AG09309 (cell line): ENCODE results near the gene RAPGEF1.

Experiments used
- DNase-seq: peaks from one replicate; pipeline ENCODE4 v3.0.0-alpha.2; 2010; ENCODE audit warnings: low read depth
- H3K4me3 ChIP-seq: 2 replicates; pipeline ENCODE4 v1.5.1; 2011; ENCODE audit warnings: mild to moderate bottlenecking, low read depth, low read length, moderate library complexity; ENCODE audit not compliant: control insufficient read depth
- CTCF ChIP-seq: IDR thresholded peaks from 2 replicates; pipeline ENCODE4 v1.5.1; 2011; ENCODE audit warnings: mild to moderate bottlenecking, low read depth, low read length, inconsistent platforms; ENCODE audit not compliant: insufficient read depth, control insufficient read depth; ENCODE audit errors: missing control alignments

RAPGEF1 gene

GRCh38 chr9:131624636-131625507, 115.0 kb downstream of the RAPGEF1 start:
- DNase-seq: no peak
- no peak for TF ChIP-seq CTCF
- no peak overlapping the region for H3K4me3 ChIP-seq

GRCh38 chr9:131623655-131624330, 116.1 kb downstream of the RAPGEF1 start:
- H3K4me3 ChIP-seq: no peak overlapping the region
- DNase-seq: no peak
- TF ChIP-seq CTCF: no peak

GRCh38 chr9:131622523-131622922, 117.4 kb downstream of the RAPGEF1 start:
- H3K4me3 ChIP-seq: no peak overlapping the region
- no peak for DNase-seq
- no peak for TF ChIP-seq CTCF

GRCh38 chr9:131621551-131622358, 118.1 kb downstream of the RAPGEF1 start:
- no peak overlapping the region for H3K4me3 ChIP-seq
- no peak for TF ChIP-seq CTCF
- no peak for DNase-seq

GRCh38 chr9:131620764-131621520, 118.9 kb downstream of the RAPGEF1 start:
- no peak for TF ChIP-seq CTCF
- DNase-seq: no peak
- no peak overlapping the region for H3K4me3 ChIP-seq

- DNase-seq: no peak
- no peak overlapping the region for H3K4me3 ChIP-seq
- no peak for TF ChIP-seq CTCF
Observed at GRCh38 chr9:131619680-131620079, 120.2 kb downstream of the RAPGEF1 start.
